K562 (cell line): Measurements from ENCODE around the gene LRRC74B. TPM values are rescaled to one million over a fixed set of nuclear protein-coding genes. Genes with fewer than 3 reads are reported as not detected.
A peak's percentile ranks its signal among the peaks of the same experiment; 100 is the strongest.

ENCODE experiments used
- C11orf30 ChIP-seq: fragments of 450-650 bp; IDR thresholded peaks from 2 replicates; pipeline ENCODE4 v1.6.1; 2016; ENCODE audit warnings: low read depth, mild to moderate bottlenecking
- CREB1 ChIP-seq, 2 experiments: sonication (generic) in 1 of 2; formaldehyde crosslinking in 1 of 2; IDR thresholded peaks; 2 replicates each; pipeline versions ENCODE4 v1.6.1 to v1.8.0; 2012 to 2022; ENCODE audit warnings: inconsistent platforms in 1 of 2, mild to moderate bottlenecking in 1 of 2, missing genetic modification reagents in 1 of 2, moderate library complexity in 1 of 2
- CREB5 ChIP-seq: fragments of 250-450 bp; sonication (Bioruptor Pico); IDR thresholded peaks from 2 replicates; pipeline ENCODE4 v1.5.0; 2020; ENCODE audit warnings: mild to moderate bottlenecking
- CTCFL ChIP-seq: IDR thresholded peaks from 2 replicates; pipeline ENCODE4 v1.6.1; 2011; ENCODE audit warnings: borderline replicate concordance, low read depth, mild to moderate bottlenecking, moderate library complexity, low read length; ENCODE audit not compliant: insufficient read depth, poor library complexity, severe bottlenecking
- EGR1 ChIP-seq: fragments of 450-650 bp; conservative IDR thresholded peaks from 2 replicates; pipeline ENCODE4 v1.6.1; 2017; ENCODE audit warnings: mild to moderate bottlenecking
- ELF1 ChIP-seq: fragments of 200-800 bp; sonication (Bioruptor generic); IDR thresholded peaks from 2 replicates; pipeline ENCODE4 v1.6.1; 2016; ENCODE audit warnings: missing genetic modification characterization, missing compliant biosample characterization
- ELF2 ChIP-seq: fragments of 250-450 bp; sonication (Bioruptor Pico); IDR thresholded peaks from 2 replicates; pipeline ENCODE4 v1.5.0; 2021; ENCODE audit warnings: mild to moderate bottlenecking
- FOXA3 ChIP-seq, 2 experiments: fragments of 450-650 bp in 1 of 2; sonication (generic) in 1 of 2; formaldehyde crosslinking; IDR thresholded peaks in 1 of 2; conservative IDR thresholded peaks in 1 of 2; 2 replicates each; pipeline versions ENCODE4 v1.4.0 to v1.8.0; 2020 to 2022; ENCODE audit warnings: mild to moderate bottlenecking in 2 of 2, missing genetic modification reagents in 1 of 2
- KDM4B ChIP-seq, 2 experiments: fragments of 450-650 bp in 1 of 2; sonication (generic) in 1 of 2; IDR thresholded peaks; 2 replicates each; pipeline ENCODE4 v1.6.1; 2016 to 2017; ENCODE audit warnings: borderline replicate concordance in 2 of 2, antibody characterized with exemption in 1 of 2, low read depth in 1 of 2, mild to moderate bottlenecking in 1 of 2
- KDM5B ChIP-seq: fragments of 200-600 bp; sonication (generic); IDR thresholded peaks from 2 replicates; pipeline ENCODE4 v1.6.1; 2012; ENCODE audit warnings: low read depth, mild to moderate bottlenecking, moderate library complexity, low read length, control low read depth, inconsistent platforms; ENCODE audit not compliant: insufficient replicate concordance
- MED1 ChIP-seq: sonication (generic); formaldehyde crosslinking; IDR thresholded peaks from 2 replicates; pipeline ENCODE4 v1.8.1; 2023; ENCODE audit warnings: missing genetic modification reagents, borderline replicate concordance
- MLX ChIP-seq, 2 experiments: fragments of 450-650 bp in 1 of 2; sonication (generic) in 1 of 2; formaldehyde crosslinking; conservative IDR thresholded peaks; 2 replicates each; pipeline versions ENCODE4 v1.4.0 to v1.8.1; 2020 to 2022; ENCODE audit warnings: mild to moderate bottlenecking in 1 of 2, missing genetic modification reagents in 1 of 2
- NEUROD1 ChIP-seq: fragments of 150-350 bp; IDR thresholded peaks from 2 replicates; pipeline ENCODE4 v1.6.1; 2014; ENCODE audit warnings: borderline replicate concordance, low read length, low read depth; ENCODE audit not compliant: partially characterized antibody
- NR2C2 ChIP-seq, 2 experiments: fragments of 200-800 bp in 1 of 2; sonication (Bioruptor generic) in 1 of 2; sonication (generic) in 1 of 2; formaldehyde crosslinking in 1 of 2; IDR thresholded peaks; 2 replicates each; pipeline versions ENCODE4 v1.6.1 to v1.8.0; 2016 to 2022; ENCODE audit warnings: mild to moderate bottlenecking in 1 of 2, missing compliant biosample characterization in 1 of 2, missing genetic modification characterization in 1 of 2, missing genetic modification reagents in 1 of 2
- PYGO2 ChIP-seq: fragments of 450-650 bp; IDR thresholded peaks from 2 replicates; pipeline ENCODE4 v1.6.1; 2016; ENCODE audit warnings: mild to moderate bottlenecking, missing genetic modification characterization, moderate library complexity, missing compliant biosample characterization
- TFAM ChIP-seq: fragments of 250-450 bp; sonication (Bioruptor Pico); conservative IDR thresholded peaks from 2 replicates; pipeline ENCODE4 v1.5.0; 2021; ENCODE audit warnings: mild to moderate bottlenecking, moderate library complexity
- ZNF133 ChIP-seq: fragments of 250-450 bp; sonication (Bioruptor Pico); IDR thresholded peaks from 2 replicates; pipeline ENCODE4 v1.4.0; 2020; ENCODE audit warnings: mild to moderate bottlenecking
- ZNF395 ChIP-seq: fragments of 200-800 bp; sonication (Bioruptor generic); IDR thresholded peaks from 2 replicates; pipeline ENCODE4 v1.6.1; 2017; ENCODE audit warnings: missing genetic modification characterization, missing compliant biosample characterization
- ZNF436 ChIP-seq: fragments of 250-450, 450-650 bp; sonication (Bioruptor Pico); formaldehyde crosslinking; IDR thresholded peaks from 2 replicates; pipeline ENCODE4 v1.7.0; 2020; ENCODE audit warnings: mild to moderate bottlenecking
- ZNF583 ChIP-seq: fragments of 250-450 bp; sonication (Bioruptor Pico); IDR thresholded peaks from 2 replicates; pipeline ENCODE4 v1.4.0; 2020
- ZNF76 ChIP-seq: fragments of 250-450 bp; sonication (Bioruptor Pico); IDR thresholded peaks from 2 replicates; pipeline ENCODE4 v1.4.0; 2020; ENCODE audit warnings: mild to moderate bottlenecking, moderate library complexity, borderline replicate concordance
- polyA plus RNA-seq, 8 experiments: library from polyadenylated mRNA; depleted of rRNA in 4 of 8; stranded (reverse) in 5 of 8; unstranded in 3 of 8; fragments of >200 nt; fragmentation: Nextera tagmentation in 2 of 8; fragmentation: Illumina TruSeq in 1 of 8; extraction: Ambion mirVana in 2 of 8; extraction: Trizol in 1 of 8; gene quantifications; 2 replicates each; pipeline versions ENCODE4 v1.2.1 to v1.2.3, GENCODE V29; 2011 to 2014; ENCODE audit warnings: inconsistent platforms in 1 of 8, missing spikeins in 1 of 8
- total RNA-seq, 7 experiments: library from RNA; depleted of rRNA in 6 of 7; stranded (reverse); fragments of >200 nt in 6 of 7; fragmentation: Illumina TruSeq in 2 of 7; extraction: Trizol in 2 of 7; gene quantifications; 2 replicates each; pipeline versions ENCODE4 v1.2.1 to v1.2.3, GENCODE V29; 2011 to 2021; ENCODE audit warnings: low replicate concordance in 1 of 7

Gene LRRC74B
- total and polyA plus RNA-seq, 9 of the 15 experiments (the other 6 are each of a cell fraction or from before 2014, with no cell fraction given) = not detected

- TF ChIP-seq CTCFL (no peak), ELF2 (CRISPR knock-in tag) (no peak), ZNF395 (CRISPR knock-in tag) (no peak), CREB5 (CRISPR knock-in tag) (no peak), C11orf30 (no peak), KDM4B (IDR thresholded peaks at IDR 0.05; ENCODE audit: borderline replicate concordance in 2 of 2, low read depth in 1 of 2) (peak in 1 of 2 experiments; percentile 66; a peak in 1 of 4 replicates), MED1 (CRISPR knock-in tag) (no peak), ZNF436 (CRISPR knock-in tag) (no peak), ZNF76 (CRISPR knock-in tag) (no peak), NEUROD1 (peak; percentile 18), ZNF133 (CRISPR knock-in tag) (0 out of 2 replicates have a peak, but pooled peaks have one; percentile 39), TFAM (no peak), MLX (CRISPR knock-in tag; conservative IDR thresholded peaks at IDR 0.05) (no peak; a peak in 2 of 4 replicates), FOXA3 (CRISPR knock-in tag; conservative IDR thresholded peaks at IDR 0.05 in 1 of 2, IDR thresholded peaks at IDR 0.05 in 1 of 2) (no peak), EGR1 (no peak), KDM5B (no peak), ELF1 (tag) (no peak), CREB1 (IDR thresholded peaks at IDR 0.05) (no peak), CREB1 (CRISPR knock-in tag; IDR thresholded peaks at IDR 0.05) (no peak), NR2C2 (CRISPR knock-in tag; IDR thresholded peaks at IDR 0.05) (no peak), NR2C2 (tag; IDR thresholded peaks at IDR 0.05) (no peak), PYGO2 (tag) (no peak), ZNF583 (CRISPR knock-in tag) (peak; percentile 28; the same call in 1 of the 2 replicates)
Measured at GRCh38 chr22:21055880-21056319, 10.2 kb downstream of the LRRC74B start (continued).
